ENCODE measurements around the gene CACNA1D. TPM values are rescaled to one million over a fixed set of nuclear protein-coding genes. Genes with fewer than 3 reads are reported as not detected.

CACNA1D gene
- total RNA-seq, 1 donor from 2014 or later = 47.2 TPM

DNA sequence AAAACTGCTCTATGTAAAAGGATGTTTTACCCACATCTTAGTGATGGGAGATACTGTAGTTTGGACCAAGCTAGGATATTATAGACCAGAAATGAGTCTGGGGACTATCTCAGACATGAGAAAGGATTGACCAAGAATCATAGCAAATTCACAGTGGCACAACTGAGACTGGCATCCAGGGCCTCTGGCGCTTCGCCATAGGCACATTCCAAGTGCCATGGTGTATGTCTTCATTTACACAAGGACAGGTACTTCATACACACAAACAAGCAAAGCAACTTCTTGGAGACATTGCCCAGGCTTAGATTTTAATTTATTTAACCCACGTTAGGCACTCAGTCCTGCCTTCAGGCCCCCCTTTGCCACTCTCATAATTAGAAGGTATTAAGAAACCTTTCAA is 28.9 kb downstream of the CACNA1D start:
- DNase-seq (no peak), ATAC-seq (no peak)
- no peaks in the 10 kb centered on the region for H3K9me3 ChIP-seq
- no peak overlapping the region for H3K4me3 ChIP-seq
- H3K27me3 ChIP-seq = no peaks in the 10 kb centered on the region
- H3K36me3 ChIP-seq = no peaks in the 10 kb centered on the region
- peaks cover 21% of the 10 kb centered on the region for H3K4me1 ChIP-seq
- H3K27ac ChIP-seq = no peak overlapping the region
- intact Hi-C loops (cut with DNase I) = no loop called here
- TF ChIP-seq, protein P1, sequence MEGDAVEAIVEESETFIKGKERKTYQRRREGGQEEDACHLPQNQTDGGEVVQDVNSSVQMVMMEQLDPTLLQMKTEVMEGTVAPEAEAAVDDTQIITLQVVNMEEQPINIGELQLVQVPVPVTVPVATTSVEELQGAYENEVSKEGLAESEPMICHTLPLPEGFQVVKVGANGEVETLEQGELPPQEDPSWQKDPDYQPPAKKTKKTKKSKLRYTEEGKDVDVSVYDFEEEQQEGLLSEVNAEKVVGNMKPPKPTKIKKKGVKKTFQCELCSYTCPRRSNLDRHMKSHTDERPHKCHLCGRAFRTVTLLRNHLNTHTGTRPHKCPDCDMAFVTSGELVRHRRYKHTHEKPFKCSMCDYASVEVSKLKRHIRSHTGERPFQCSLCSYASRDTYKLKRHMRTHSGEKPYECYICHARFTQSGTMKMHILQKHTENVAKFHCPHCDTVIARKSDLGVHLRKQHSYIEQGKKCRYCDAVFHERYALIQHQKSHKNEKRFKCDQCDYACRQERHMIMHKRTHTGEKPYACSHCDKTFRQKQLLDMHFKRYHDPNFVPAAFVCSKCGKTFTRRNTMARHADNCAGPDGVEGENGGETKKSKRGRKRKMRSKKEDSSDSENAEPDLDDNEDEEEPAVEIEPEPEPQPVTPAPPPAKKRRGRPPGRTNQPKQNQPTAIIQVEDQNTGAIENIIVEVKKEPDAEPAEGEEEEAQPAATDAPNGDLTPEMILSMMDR (IDR thresholded peaks at IDR 0.05) = no peak

DNA sequence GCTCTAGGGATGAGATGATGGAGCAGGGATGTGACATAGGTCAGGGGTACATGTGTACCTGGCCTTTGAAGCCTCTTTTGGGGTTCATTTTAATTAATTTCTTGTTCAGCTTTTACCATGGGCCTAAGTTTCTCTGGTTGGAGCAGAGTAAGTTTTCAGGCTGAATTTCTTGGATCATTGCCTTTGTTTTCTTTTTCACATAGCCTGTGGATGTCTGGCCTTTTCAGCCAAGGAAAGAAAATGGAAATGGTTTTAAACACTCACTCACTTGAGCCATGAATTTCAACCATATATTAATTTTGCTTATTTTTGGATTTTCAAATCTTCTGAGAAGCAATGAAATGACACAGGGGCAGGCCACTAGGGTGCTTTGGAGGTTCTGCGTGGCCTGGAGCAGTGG is 30.2 kb downstream of the CACNA1D start:
- DNase-seq (no peak), ATAC-seq (no peak)
- TF ChIP-seq, protein P1 (IDR thresholded peaks at IDR 0.05) = no peak
- H3K27ac ChIP-seq = peak overlapping the region; percentile 31
- H3K9me3 ChIP-seq = no peaks in the 10 kb centered on the region
- peaks cover 11% of the 10 kb centered on the region for H3K4me1 ChIP-seq
- intact Hi-C loops (cut with DNase I) = no loop called here
- H3K4me3 ChIP-seq = no peak overlapping the region
- H3K27me3 ChIP-seq = no peaks in the 10 kb centered on the region
- H3K36me3 ChIP-seq = no peaks in the 10 kb centered on the region

DNA sequence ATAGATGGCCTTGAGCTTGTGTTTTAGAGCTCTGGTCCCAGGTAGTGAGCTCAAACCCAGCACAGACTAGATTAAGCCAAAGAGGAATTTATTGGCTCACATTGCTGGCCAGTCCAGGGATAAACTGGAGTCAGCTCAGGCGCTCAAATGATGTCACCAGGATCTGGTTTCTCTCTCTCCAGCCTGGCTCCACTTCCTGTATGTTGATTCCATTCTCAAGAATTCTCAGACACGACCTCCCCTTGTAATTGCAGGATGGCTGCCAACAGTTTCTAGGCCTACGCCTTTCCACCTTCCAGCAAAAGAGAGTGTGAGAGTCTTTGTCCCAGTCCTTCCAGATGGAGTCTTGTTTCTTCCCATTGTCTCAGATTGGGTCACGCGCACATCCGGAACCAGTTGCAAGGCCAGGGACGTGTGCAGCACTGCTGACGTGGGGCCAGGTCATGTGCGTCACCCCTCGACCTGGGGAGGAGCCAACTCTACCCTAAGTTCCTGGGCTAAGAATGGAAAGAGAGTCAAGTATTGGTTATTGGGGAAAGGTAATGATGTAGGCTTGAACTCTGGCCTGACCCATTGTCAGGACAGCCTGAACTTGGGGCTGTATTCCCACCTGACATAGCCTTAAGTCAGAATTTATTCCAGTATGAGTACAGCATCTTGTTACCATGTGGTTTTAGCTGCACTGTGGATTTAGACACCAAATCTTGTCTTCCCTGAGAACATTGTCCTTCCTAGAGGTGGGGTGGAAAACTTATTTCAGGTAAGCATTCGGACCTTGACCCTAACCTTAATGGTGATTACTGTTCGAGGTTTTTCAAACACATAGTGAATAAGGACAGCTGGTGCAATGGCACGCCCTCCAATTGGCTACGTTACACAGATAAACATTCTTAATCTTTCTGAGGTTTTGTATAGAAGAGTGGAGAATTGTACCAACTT is 31.6 kb downstream of the CACNA1D start:
- H3K36me3 ChIP-seq = no peaks in the 10 kb centered on the region
- TF ChIP-seq, protein P1 (IDR thresholded peaks at IDR 0.05) = no peak
- intact Hi-C loops (cut with DNase I) = no loop called here
- ATAC-seq (peak; percentile 36), DNase-seq (no peak)
- no peaks in the 10 kb centered on the region for H3K9me3 ChIP-seq
- no peak overlapping the region for H3K4me3 ChIP-seq
- no peaks in the 10 kb centered on the region for H3K27me3 ChIP-seq
- peaks cover 9% of the 10 kb centered on the region for H3K4me1 ChIP-seq
- H3K27ac ChIP-seq = no peak overlapping the region

DNA sequence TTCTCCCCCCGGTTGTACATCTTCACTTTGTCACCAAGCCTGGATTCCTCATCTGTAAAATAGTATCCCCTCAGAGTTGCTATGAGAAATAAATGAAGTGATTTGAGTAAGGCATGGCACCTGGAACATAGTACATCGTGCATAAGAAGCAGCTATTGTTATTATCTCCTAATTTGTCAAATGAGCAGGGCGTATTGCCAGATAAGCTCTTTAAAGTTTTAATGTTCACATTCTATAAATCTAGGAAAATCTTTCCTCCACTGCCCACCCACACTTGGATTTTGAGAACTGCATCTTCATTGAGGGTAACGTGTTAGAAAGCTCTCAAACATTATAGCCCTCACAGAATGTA is 32.3 kb downstream of the CACNA1D start:
- ATAC-seq (no peak), DNase-seq (no peak)
- peaks cover 9% of the 10 kb centered on the region for H3K4me1 ChIP-seq
- no peaks in the 10 kb centered on the region for H3K27me3 ChIP-seq
- H3K4me3 ChIP-seq = no peak overlapping the region
- TF ChIP-seq, protein P1 (IDR thresholded peaks at IDR 0.05) = no peak
- no peaks in the 10 kb centered on the region for H3K36me3 ChIP-seq
- no peaks in the 10 kb centered on the region for H3K9me3 ChIP-seq
- intact Hi-C loops (cut with DNase I) = no loop called here
- no peak overlapping the region for H3K27ac ChIP-seq

DNA sequence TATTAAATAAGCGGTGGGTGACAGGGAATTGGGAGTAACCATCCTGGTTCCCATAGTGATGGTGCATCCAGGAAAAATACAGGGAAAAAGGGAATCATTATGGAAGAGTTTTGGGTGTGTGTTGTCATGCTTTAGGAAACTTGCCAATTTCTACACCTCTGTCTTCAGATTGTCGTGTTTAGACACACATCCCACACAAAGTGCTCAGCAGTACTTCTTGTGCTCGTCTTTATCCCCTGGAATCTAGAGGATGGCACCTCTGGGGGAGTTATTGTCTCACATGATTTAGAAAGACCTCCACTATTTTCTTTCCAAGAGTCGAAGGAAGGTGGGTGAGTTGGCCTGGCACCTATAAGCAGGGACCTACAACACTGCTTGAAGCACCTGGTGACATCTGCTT is 35.8 kb downstream of the CACNA1D start:
- H3K27ac ChIP-seq = no peak overlapping the region
- no peaks in the 10 kb centered on the region for H3K4me1 ChIP-seq
- DNase-seq (no peak), ATAC-seq (no peak)
- TF ChIP-seq, protein P1 (IDR thresholded peaks at IDR 0.05) = no peak
- no peaks in the 10 kb centered on the region for H3K9me3 ChIP-seq
- no peaks in the 10 kb centered on the region for H3K27me3 ChIP-seq
- H3K36me3 ChIP-seq = no peaks in the 10 kb centered on the region
- intact Hi-C loops (cut with DNase I) = no loop called here
- no peak overlapping the region for H3K4me3 ChIP-seq

Measured in upper lobe of right lung (tissue), 1 donor.